Limb (tissue), 2 donors: Measurements from ENCODE around the gene NEURL1B.
"Not testable (repeated sequence)": the region's sequence is repeated elsewhere in the genome, so short reads cannot be mapped to it uniquely, and the experiment has no call there.

Experiments
- DNase-seq, 2 donors: peaks; one replicate each; pipeline ENCODE4 v3.0.0-alpha.2; 2016; ENCODE audit errors: extremely low spot score in 2 of 2

NEURL1B gene

DNA sequence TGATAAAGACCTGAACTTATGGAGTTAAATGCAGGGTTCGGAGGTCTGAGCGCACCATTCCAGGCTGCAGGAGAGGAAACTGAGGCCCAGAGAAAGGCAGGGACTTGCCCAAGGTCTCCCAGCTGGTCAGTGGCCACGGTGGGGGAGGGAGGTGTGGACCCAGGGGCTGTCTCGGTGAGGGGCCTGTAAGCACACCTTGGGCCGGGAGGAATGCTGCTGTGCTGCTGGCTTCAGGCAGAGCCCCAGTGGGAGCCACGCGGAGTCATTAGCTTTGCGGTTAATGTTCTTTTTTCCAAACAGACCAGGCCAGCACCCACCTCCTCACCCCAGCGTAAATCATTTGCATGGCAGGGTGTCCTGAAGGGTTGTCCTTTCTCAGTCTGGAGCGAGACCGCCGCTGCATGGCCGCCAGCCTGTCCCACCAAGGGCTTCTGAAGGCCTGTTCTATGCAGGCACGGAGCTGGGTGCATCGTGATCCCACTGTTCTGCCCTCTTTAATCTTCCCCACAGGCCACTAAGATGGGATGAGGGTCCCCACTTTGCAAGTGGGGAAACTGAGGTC is 35.9 kb downstream of the NEURL1B start:
- no peak for DNase-seq

DNA sequence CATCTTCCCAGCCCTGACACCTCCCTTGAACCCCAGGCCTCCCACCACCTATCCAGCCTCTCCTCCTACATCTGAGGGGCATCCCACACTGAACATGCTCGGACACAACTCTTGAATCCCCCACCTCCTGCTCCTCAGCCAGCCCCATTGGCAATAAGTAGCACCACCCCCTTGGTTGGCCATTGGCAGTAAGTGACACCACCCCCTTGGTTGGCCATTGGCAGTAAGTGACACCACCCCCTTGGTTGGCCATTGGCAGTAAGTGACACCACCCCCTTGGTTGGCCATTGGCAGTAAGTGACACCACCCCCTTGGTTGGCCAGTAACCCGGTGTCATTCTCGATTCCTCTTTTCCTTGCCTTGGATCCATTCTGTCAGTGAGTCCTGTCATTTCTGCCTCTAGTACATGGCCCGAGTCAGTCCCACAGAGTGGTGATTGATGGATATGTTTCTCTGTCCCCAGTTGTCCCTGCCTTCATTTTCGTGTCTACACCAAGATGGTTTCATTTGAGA is 37.4 kb downstream of the NEURL1B start:
- not testable (repeated sequence) for DNase-seq

DNA sequence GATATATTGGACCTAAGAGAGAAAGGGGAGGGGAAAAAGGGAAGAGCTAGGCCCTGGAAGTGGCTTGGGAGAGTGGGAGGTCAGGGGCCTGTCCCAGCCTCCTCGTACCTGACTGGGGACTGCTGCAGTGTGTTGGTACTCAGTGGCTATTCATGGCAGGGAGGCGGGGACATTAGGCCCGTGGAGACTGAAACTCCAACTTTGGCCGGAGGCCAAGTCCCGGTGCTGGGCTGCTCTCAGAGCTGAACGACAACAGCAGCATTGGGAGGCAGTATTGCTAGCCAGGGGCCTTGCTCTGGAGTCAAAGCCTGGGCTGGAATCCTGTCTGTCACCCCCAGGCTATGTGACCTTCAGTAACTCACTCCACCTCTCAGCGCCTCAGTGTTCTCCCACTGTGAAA is 37.8 kb downstream of the NEURL1B start:
- DNase-seq, result no peak

DNA sequence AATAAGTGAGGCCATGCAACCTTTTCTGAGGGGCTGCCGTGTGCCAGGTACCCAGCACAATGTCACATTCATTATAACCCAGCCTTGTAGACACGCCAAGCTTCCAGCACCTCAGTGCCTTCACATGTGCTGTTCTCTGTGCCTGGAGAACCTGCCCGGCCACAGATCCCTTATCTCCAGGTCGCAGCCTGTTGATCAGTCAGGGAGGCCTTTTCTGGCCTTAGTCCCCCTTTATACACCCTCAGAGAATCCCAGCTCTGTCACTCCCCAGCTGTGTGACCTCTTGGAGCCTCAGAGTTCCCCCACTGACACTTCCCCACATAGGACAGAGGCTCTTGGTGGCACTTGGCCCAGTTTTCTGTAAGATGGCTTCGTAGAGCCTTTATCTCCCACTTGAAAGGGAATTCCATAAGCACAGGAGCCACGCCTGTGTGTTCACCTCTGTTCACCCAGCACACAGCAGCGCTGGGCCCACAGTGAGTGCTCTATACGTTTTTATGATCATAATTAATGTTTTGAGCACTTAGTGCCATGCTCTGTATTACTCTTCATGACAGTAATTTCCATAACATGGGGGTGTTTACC is 38.7 kb downstream of the NEURL1B start:
- no peak for DNase-seq

DNA sequence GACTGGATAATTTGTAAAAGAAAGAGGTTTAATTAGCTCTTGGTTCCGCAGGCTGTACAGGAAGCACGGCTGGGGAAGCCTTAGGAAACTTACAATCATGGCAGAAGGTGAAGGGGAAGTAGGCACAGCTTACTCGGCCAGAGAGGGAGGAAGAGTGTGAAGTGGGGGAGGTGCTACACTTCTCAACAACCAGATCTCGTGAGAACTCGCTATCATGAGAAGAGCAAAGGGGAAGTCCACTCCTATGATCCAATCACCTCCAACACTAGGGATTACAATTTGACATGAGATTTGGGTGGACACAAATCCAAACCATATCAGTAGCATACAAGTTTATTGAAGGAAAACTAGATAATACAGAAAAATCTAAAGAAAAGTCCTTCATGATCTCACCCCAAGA is 39.9 kb downstream of the NEURL1B start:
- no peak for DNase-seq

DNA sequence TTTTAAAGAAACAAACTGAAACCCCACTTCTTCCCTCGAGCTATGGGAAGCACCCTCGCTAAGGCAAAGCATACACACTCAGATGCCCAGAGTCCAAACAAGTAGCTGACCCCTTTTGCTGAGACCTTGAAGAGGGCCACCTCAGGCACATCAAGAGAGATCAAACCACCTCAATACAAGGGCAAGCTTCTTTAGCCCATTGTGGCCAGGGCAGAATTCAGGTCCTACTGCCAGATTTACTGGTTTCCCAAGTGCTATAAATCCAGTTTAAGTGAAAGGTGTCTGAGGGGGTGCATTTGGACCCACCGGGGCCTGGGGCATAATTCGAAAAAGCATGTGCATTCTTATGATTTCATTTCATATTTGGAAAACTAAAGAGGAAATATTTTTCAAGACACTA is 40.4 kb downstream of the NEURL1B start:
- DNase-seq, result no peak

DNA sequence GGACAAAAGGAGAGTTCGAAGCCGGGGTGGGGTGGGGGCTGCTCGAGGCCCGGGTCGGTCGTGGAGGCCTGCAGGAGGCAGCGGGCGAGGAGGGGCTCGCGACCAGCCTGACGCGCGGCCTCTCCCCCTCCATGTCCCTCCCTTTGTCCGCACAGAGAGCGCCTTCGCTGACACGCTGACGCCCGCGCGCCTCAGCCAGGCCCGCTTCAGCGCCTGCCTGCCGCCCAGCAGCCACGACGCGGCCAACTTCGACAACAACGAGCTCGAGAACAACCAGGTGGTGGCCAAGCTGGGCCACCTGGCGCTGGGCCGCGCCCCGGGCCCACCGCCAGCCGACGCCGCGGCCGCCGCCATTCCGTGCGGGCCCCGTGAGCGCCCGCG is 42.2 kb downstream of the NEURL1B start:
- DNase-seq, result peak in 1 of 2 donors; percentile 62

DNA sequence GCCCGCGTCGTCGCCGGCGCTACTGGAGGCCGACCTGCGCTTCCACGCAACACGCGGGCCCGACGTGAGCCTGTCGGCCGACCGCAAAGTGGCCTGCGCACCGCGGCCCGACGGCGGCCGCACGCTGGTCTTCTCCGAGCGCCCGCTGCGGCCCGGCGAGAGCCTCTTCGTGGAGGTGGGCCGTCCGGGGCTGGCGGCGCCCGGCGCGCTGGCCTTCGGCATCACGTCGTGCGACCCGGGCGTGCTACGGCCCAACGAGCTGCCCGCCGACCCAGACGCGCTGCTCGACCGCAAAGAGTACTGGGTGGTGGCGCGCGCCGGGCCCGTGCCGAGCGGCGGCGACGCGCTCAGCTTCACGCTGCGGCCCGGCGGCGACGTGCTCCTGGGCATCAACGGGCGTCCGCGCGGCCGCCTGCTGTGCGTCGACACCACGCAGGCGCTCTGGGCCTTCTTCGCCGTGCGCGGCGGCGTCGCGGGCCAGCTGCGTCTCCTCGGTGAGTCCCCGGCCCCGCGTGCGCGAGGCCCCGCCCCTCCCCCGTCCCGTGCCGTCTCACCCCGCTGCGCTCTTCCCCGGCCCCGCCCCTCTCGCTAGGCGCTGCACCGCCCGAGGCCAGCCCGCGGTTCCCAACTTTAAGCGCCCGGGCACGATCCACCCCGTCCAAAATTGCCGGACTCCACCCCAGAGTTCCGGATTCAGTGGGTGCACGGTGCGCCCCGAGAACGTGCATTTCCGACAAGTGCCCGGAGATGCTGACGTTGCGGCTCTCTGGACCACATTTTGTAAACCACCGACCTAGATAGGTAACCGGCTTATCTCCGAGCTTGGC is 42.8 kb downstream of the NEURL1B start:
- peak in 1 of 2 donors; percentile 79 for DNase-seq

DNA sequence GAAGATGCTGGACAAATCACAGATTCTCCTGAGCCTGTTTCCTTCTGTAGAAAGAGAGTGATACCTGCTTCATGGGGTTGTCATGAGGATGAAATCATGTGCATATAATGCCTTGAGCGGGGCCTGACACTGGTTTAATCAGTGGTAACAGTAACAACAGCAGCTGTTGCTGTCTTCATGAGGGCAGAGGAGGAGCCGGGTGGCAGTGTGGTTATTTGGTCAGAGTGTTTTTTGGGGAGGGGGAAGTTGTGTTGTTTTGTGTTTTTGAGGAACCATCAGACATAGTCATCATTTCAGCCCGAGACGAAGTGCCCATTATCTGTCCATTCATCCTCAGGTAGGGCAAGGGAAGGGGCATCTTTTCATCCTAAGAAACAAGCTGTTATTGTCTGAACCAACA is 44.0 kb downstream of the NEURL1B start:
- DNase-seq, result no peak

DNA sequence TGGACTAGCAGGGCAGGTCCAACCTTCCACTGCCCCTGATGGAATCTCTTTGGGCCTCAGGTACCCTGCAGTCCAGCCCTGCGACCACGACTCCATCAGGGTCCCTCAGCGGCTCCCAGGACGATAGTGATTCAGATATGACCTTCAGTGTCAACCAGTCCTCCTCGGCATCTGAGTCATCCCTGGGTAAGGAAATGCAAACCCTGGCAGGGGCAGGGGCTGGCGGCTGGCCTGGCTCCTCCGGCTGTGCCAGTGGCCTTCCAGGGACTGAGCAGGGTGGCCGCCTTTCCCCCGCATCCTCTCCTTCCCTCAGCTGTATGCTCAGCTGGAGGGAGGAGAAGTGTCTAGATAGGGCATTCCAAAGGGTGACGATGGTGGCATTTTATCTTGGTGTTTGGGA is 45.0 kb downstream of the NEURL1B start:
- no peak for DNase-seq

DNA sequence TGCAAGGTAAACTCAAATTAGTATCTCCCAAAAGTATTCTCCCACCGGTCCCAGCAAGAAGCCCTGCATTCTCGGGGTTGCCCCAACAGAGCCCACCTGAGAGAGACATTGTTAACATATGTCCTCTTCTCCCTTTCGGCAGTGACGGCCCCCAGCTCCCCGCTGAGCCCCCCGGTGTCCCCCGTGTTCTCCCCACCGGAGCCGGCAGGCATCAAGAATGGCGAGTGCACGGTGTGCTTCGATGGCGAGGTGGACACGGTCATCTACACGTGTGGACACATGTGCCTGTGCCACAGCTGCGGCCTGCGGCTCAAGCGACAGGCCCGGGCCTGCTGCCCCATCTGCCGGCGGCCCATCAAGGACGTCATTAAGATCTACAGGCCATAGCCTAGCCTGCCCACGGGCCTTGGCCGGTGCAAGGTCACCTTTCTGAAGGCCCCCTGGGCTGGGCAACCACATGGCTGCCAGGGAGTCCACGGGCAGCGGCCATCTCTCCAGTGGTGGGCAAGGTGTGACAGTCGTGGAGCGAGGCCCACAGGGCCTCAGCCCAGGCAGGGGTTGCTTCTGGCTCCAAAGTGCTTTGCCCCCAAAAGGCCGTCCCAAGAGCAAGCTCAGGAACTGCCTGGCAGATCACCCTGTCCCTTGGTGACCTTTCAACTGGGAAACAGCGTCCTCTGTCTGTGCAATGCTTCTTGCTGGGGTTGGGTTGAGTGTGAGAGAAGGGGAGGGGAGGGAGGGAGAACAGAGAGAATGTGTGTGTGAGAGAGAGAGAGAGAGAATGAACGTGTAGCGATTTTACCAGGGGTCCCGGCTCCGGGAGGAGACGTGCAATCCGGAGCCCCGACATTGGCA is 45.7 kb downstream of the NEURL1B start:
- no peak for DNase-seq

DNA sequence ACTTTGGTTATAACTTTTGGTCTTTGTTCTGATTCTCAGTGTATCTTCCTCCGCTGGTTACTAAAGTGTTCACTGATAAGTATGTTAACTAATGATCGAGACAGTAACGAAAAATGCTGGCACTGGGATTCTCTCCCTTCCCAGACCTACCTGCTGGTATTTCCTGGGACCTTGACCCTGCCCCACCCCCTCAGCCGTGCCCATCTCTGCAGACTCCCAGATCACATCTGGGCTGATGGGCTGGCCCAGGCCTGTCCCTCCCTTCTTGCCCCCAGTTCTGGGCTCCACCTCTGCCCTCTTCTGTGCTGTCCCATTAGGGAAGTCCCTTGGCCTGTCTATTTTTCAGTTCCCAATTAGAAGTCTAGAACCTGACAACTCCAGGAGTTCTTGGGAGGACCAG is 46.9 kb downstream of the NEURL1B start:
- DNase-seq, result no peak

DNA sequence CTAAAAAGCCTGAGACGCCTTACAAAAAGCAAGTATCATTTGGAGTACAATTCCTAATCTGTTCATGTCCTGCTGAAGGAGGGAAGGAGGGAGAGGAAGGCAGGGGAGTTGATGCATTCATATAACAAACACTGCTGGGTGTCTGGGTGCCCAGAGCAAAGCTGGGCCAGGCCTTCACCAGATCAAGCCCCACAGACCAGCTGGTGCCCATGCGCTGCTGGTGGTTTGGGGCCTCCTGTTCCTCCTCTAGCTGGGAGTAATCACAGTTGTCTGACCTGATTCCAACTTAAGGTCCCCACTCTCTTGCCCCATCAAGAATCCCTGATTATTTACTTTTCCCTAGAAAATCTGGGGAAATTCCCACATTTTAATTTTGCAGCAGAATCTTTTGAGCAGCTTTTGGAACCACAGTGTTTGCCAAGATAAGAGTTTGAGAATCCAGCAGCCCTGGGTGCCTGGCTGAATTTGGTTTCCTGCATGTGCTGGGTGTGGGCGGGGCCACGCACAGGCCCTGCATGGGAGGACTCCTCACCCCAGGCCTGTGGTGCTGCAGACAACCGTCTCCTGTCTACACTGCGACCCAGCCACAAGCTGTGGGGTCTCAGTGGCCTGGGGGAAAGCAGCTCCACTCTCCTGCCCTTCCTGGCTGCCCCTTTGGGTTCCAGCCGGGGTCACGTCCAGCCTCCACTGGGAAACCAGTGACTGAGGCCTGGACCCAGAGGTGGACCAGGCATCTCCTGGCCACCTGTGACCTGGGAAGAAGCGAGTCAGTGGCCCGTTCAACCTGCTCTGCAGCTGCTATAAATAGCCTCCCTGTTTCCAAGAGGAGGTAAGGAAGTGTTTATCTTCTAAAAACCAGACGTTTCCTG is 47.5 kb downstream of the NEURL1B start:
- DNase-seq, result no peak

DNA sequence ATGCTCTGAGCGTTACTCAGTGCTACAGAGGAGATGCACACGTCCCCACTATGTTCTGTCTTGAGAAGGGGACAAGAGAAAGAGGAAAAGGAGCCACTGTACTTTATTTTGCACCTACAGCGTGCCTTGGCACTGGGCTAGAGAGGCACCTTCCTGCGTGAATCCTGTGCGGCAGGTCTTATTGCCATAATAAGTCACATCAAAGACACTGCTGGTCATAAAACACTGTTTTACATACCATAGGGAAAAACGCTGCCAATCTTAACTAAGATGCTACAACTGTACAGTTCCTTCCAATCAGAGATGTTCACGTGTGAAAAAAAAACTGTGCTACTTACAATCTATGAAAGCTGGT is 48.1 kb downstream of the NEURL1B start:
- no peak for DNase-seq

DNA sequence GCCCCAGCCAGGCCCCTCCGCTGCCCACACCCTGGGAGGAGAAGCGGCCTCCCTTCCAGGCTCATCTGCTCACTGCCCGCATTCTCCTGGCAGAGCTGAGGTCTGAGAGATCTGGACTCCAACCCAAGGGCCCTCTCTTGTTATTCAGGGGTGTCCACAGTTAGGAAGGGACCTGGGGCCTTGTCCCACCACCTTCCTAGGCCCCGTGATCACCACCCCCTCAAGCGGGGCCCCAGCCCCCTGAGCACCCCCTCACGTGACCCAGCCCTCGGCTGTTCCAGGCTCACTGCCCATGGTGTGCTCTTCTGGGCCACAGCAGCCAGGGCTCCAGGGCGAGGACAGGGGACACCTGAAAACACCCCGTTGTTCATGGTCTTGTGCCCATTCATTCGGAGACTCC is 48.7 kb downstream of the NEURL1B start:
- DNase-seq, result no peak

DNA sequence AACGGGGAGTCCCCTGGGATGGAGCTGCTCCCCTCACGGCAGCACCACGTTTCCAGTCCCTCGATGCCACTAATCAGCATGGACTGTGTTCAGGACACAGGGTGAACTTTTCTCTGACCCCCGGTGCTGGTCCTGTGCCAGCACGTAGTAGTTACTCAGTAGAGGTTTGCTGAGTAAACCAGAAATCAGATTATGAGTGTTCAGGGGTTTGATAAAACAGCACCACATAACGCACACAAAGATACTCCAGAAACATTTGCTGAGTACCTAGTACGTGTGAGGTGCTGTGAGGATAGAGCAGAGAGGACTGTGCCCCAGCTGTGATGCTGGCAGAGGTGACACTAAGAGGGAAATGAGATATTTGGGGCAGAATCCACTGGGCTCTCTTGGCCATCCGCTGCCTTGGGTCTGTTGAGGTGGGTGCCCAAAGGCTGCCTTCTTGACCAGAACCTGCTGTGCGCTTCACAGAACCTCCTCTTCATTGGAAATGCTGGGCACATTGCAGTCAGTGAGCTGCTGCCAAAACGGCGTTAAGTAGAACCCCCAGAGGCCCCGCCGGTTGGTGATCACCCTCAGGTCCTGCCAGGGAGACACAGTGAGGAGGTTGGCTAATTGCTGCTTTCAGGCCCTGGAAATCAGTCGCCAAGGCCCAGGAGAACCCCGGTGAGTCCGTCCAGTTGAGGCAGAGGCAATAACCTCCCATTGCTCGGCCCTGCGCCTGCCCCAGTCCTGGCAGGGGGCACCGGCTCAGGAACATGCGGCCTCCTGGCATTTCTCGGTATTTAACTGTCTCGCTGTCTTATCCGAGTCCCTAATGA is 49.4 kb downstream of the NEURL1B start:
- DNase-seq, result no peak

DNA sequence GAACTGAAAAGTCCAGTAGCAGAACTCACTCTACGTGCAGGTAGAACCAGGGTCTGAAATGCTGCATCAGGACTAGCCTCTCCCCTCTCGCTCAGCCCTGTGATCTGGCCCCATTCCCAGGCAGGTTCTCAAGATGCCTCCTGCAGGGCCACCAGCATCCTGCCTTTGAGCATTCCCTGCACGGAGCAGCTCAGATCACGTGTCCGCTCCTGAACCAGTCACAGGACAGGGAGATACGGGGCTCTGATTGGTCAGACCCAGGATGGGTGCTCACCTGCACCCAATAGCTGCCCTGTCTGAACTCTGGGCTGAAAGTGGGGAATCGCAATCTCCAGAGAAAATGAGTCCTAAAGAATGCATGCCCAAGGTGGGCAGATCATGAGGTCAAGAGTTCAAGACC is 50.8 kb downstream of the NEURL1B start:
- DNase-seq, result no peak

DNA sequence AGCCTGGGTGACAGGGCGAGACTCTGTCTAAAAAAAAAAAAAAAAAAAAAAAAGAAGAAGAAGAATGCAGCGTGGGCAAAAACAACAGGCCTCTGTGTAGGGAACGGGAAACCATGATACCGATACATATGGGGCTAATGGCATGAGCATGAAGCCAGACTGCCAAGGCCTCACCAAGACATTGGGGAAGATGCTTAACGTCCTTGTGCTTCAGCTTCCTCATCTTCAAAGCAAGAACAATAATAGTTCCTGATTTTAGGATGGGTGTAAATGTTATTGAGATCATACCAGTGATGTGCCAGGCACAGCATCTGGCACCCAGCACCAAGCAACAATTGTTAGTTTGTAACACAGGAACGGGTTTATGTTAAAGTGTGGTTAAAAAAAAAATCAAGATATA is 51.4 kb downstream of the NEURL1B start:
- no peak for DNase-seq

DNA sequence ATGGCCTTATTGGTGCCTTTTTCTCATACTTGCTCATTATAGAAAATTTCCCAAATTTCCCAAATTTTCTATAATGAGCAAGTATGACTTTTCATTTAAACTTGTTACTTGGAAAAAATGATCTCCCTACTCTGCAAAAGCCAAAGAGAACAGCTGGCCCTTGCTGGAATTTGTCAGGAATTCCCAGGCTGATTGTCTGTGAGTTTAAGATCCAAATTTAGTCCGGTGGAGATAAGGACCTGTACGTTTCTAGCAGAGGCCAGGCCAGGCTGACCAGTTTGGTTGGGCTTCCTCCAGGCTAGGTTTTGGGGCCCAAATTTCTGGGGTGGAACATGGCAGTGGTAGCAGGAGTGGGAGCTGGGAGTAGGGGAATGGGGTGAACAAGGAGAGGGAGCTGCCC is 51.9 kb downstream of the NEURL1B start:
- DNase-seq, result no peak

DNA sequence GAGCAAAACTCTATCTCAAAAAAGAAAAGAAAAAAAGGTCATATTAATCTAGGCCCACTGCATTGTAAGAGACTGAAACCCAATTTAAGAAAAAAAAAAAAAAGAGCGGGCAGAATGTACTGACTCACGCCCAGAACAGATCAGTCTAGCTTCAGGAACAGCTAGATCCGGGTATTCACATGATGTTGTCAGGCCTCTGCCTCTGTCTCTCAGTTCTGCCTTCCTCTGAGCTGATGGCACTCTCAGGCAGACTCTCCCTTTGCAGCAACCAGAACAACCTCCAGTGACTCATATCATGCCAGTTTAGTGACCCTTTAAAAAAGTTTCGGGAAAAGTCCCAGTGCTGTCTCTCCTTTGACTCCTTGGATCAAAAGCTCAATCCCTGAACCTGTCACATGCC is 53.0 kb downstream of the NEURL1B start:
- no peak for DNase-seq
